Large intestine (tissue), 3 donors: Measurements from ENCODE around the gene ANTXR2. TPM values are rescaled to one million over a fixed set of nuclear protein-coding genes. Genes with fewer than 3 reads are reported as not detected.
"Not testable (repeated sequence)": the region's sequence is repeated elsewhere in the genome, so short reads cannot be mapped to it uniquely, and the experiment has no call there.

ENCODE experiments used
- DNase-seq, 2 donors: peaks; one replicate each; pipeline versions ENCODE4 v3.0.0 to v3.0.0-alpha.2; 2013
- H3K27ac ChIP-seq: one replicate; pipeline ENCODE4 v1.5.1; 2013; ENCODE audit warnings: low read length
- H3K27me3 ChIP-seq: 2 replicates; pipeline ENCODE4 v1.6.1; 2013; ENCODE audit warnings: low read length; ENCODE audit not compliant: control insufficient read depth, insufficient read depth
- H3K36me3 ChIP-seq: 2 replicates; pipeline ENCODE4 v1.6.1; 2013; ENCODE audit warnings: low read length; ENCODE audit not compliant: control insufficient read depth, insufficient read depth
- H3K4me1 ChIP-seq: one replicate; pipeline ENCODE4 v1.6.1; 2013; ENCODE audit warnings: low read length; ENCODE audit not compliant: control insufficient read depth, insufficient read depth
- H3K4me3 ChIP-seq: one replicate; pipeline ENCODE4 v1.5.1; 2013; ENCODE audit warnings: low read length
- H3K9me3 ChIP-seq: one replicate; pipeline ENCODE4 v1.6.1; 2013; ENCODE audit warnings: mild to moderate bottlenecking, low read depth, low read length, moderate library complexity; ENCODE audit not compliant: control insufficient read depth
- WGBS: methylation state at CpG from one replicate; pipeline ENCODE4 v1.1.5; 2013; ENCODE audit warnings: low lambda C conversion rate; ENCODE audit not compliant: insufficient coverage; 5-methylcytosine and 5-hydroxymethylcytosine counted together
- polyA plus RNA-seq: library from polyadenylated mRNA; unstranded; fragments of 120-200 nt; gene quantifications from one replicate; pipeline ENCODE4 v1.2.1, GENCODE V29; 2013

Gene ANTXR2
- polyA plus RNA-seq, 1 donor, result 36.3 TPM

GRCh38 chr4:79996851-79997250, 76.2 kb downstream of the ANTXR2 start:
- no peaks in the 10 kb centered on the region for H3K27me3 ChIP-seq
- WGBS, result 92% methylated on average over 2 of the region's 2 CpGs
- no peak overlapping the region for H3K27ac ChIP-seq
- no peaks in the 10 kb centered on the region for H3K4me1 ChIP-seq
- no peak for DNase-seq
- H3K4me3 ChIP-seq, result no peak overlapping the region
- no peaks in the 10 kb centered on the region for H3K36me3 ChIP-seq
- H3K9me3 ChIP-seq, result no peaks in the 10 kb centered on the region

GRCh38 chr4:79993476-79993875, 79.6 kb downstream of the ANTXR2 start:
- Histone ChIP-seq H3K4me1 (no peaks in the 10 kb centered on the region), H3K9me3 (peaks cover 3% of the 10 kb centered on the region), H3K27me3 (no peaks in the 10 kb centered on the region), H3K4me3 (no peak overlapping the region), H3K27ac (no peak overlapping the region), H3K36me3 (no peaks in the 10 kb centered on the region)
- DNase-seq, result no peak
- WGBS, result no CpG with 5 or more reads among the region's 2 CpGs

GRCh38 chr4:79991601-79992000, 81.4 kb downstream of the ANTXR2 start:
- H3K27ac ChIP-seq, result no peak overlapping the region
- no peaks in the 10 kb centered on the region for H3K4me1 ChIP-seq
- no peak overlapping the region for H3K4me3 ChIP-seq
- 100% methylated on average over 2 of the region's 3 CpGs for WGBS
- H3K27me3 ChIP-seq, result no peaks in the 10 kb centered on the region
- H3K36me3 ChIP-seq, result no peaks in the 10 kb centered on the region
- DNase-seq, result no peak
- H3K9me3 ChIP-seq, result peaks cover 3% of the 10 kb centered on the region

GRCh38 chr4:79991100-79991499, 81.9 kb downstream of the ANTXR2 start:
- H3K4me3 ChIP-seq, H3K36me3 ChIP-seq, H3K27ac ChIP-seq, DNase-seq, H3K9me3 ChIP-seq, H3K27me3 ChIP-seq, H3K4me1 ChIP-seq: not testable (repeated sequence)
- 100% methylated on average over 1 of the region's 2 CpGs for WGBS

GRCh38 chr4:79987401-79987800, 85.6 kb downstream of the ANTXR2 start:
- H3K36me3 ChIP-seq, result peaks cover 6% of the 10 kb centered on the region
- peaks cover 3% of the 10 kb centered on the region for H3K9me3 ChIP-seq
- no peaks in the 10 kb centered on the region for H3K4me1 ChIP-seq
- no peak overlapping the region for H3K4me3 ChIP-seq
- DNase-seq, result no peak
- no peak overlapping the region for H3K27ac ChIP-seq
- H3K27me3 ChIP-seq, result no peaks in the 10 kb centered on the region
- no CpG with 5 or more reads among the region's 1 CpG for WGBS

- Histone ChIP-seq H3K27me3 (no peaks in the 10 kb centered on the region), H3K36me3 (peaks cover 6% of the 10 kb centered on the region), H3K27ac (no peak overlapping the region), H3K9me3 (no peaks in the 10 kb centered on the region), H3K4me3 (no peak overlapping the region), H3K4me1 (no peaks in the 10 kb centered on the region)
- WGBS, result 100% methylated on average over 1 of the region's 4 CpGs
- no peak for DNase-seq
These were observed 89.6 kb downstream of the ANTXR2 start for GRCh38 chr4:79983431-79983830.

GRCh38 chr4:79982601-79983322, 90.3 kb downstream of the ANTXR2 start:
- no peak for DNase-seq
- Histone ChIP-seq H3K27ac (no peak overlapping the region), H3K4me3 (no peak overlapping the region), H3K9me3 (no peaks in the 10 kb centered on the region), H3K36me3 (peaks cover 9% of the 10 kb centered on the region), H3K4me1 (no peaks in the 10 kb centered on the region), H3K27me3 (no peaks in the 10 kb centered on the region)
- 71% methylated on average over 1 of the region's 1 CpG for WGBS

GRCh38 chr4:79980448-79980847, 92.6 kb downstream of the ANTXR2 start:
- peaks cover 25% of the 10 kb centered on the region for H3K36me3 ChIP-seq
- H3K4me3 ChIP-seq, result no peak overlapping the region
- no peak for DNase-seq
- no peaks in the 10 kb centered on the region for H3K27me3 ChIP-seq
- no peaks in the 10 kb centered on the region for H3K9me3 ChIP-seq
- H3K4me1 ChIP-seq, result no peaks in the 10 kb centered on the region
- no peak overlapping the region for H3K27ac ChIP-seq
- 50% methylated on average over 1 of the region's 2 CpGs for WGBS

- no peaks in the 10 kb centered on the region for H3K4me1 ChIP-seq
- no peak for DNase-seq
- no peaks in the 10 kb centered on the region for H3K9me3 ChIP-seq
- H3K4me3 ChIP-seq, result no peak overlapping the region
- peaks cover 25% of the 10 kb centered on the region for H3K36me3 ChIP-seq
- 100% methylated on average over 1 of the region's 1 CpG for WGBS
- H3K27me3 ChIP-seq, result no peaks in the 10 kb centered on the region
- H3K27ac ChIP-seq, result no peak overlapping the region
These were observed 93.1 kb downstream of the ANTXR2 start for GRCh38 chr4:79979785-79980437.

GRCh38 chr4:79977131-79977840, 95.7 kb downstream of the ANTXR2 start:
- no peak for DNase-seq
- no peaks in the 10 kb centered on the region for H3K27me3 ChIP-seq
- no peaks in the 10 kb centered on the region for H3K9me3 ChIP-seq
- no peaks in the 10 kb centered on the region for H3K4me1 ChIP-seq
- WGBS, result 100% methylated on average over 1 of the region's 7 CpGs
- H3K27ac ChIP-seq, result no peak overlapping the region
- peaks cover 19% of the 10 kb centered on the region for H3K36me3 ChIP-seq
- no peak overlapping the region for H3K4me3 ChIP-seq
